ENCODE measurements around the gene VPS29. TPM values are rescaled to one million over a fixed set of nuclear protein-coding genes. Genes with fewer than 3 reads are reported as not detected.

VPS29 gene
- total and polyA plus RNA-seq, 9 of the 15 experiments (the other 6 are each of a cell fraction or from before 2014, with no cell fraction given), result 85.8 to 638 (median 272) TPM

DNA sequence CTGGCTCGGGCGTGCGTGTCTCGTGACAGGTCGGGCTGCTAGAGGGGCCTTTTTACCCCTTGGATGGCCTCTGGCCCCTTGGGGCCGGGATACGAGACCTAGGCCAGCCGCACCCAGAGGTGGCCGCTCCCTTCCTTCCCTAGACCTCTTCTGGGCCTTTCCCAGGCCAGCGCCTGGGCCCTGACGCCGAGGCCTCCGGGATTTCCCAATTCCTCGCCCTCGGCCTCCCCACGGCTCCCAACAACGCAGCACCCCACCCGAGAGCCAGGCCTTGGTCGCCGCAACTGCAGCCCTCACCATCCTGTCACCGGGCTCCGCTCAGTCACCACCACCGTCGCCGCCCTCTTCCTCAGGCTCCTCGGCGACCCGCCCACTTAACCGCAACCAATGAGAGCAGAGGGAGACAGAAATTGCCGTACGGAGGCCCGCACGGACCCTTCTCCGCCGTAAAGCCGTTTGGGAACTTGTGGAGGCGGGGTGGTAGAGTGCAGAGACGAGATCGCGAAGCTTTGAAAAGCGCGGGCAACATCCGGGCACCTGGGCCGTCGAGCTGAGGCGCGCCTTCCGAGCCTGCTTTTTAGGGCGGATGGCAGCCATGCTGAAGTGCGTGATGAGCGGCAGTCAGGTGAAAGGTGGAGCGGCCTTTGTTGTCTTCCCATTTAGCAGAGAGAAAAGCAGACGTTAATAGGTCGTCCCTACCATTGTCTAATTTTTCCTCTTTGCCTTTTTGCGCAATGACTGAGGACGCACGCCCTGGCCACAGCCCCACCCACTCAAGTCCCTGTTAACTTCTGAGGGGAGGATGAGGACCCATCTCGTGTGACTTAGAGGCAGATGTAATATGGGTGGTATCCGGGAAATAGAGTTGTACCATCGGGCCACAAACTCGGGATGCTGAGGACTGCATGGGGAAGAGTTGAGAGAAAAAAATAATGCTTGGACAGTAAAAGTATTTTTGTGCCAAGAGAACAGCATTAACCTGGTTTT, at the start of gene VPS29, which contains the start of gene RAD9B (continued):
- TF ChIP-seq CREM (IDR thresholded peaks at IDR 0.05; ENCODE audit: low read depth) (peak; percentile 78), ZEB2 (IDR thresholded peaks at IDR 0.05) (peak; percentile 39; the same call in 1 of the 2 replicates), HEY1 (CRISPR knock-in tag; IDR thresholded peaks at IDR 0.05; ENCODE audit: borderline replicate concordance) (no peak), NR4A1 (CRISPR knock-in tag; IDR thresholded peaks at IDR 0.05) (peak; percentile 92; the same call in 1 of the 2 replicates), NR4A1 (tag; IDR thresholded peaks at IDR 0.05) (peak; percentile 97), ZNF347 (CRISPR knock-in tag; IDR thresholded peaks at IDR 0.05; ENCODE audit: low read depth) (no peak), ESRRA (IDR thresholded peaks at IDR 0.05; ENCODE audit: borderline replicate concordance, low read depth) (peak; percentile 97), SMARCA4 (IDR thresholded peaks at IDR 0.05) (0 out of 2 replicates have a peak, but pooled peaks have one; percentile 21), EZH2 (IDR thresholded peaks at IDR 0.05; ENCODE audit: borderline replicate concordance, low read depth, low read length) (no peak), POLR2AphosphoS5 (IDR thresholded peaks at IDR 0.05; ENCODE audit: control insufficient read depth, insufficient read depth, low read depth, low read length) (peak; percentile 96), TRIM28 (IDR thresholded peaks at IDR 0.05) (no peak), ZNF589 (CRISPR knock-in tag; IDR thresholded peaks at IDR 0.05; ENCODE audit: low read depth) (peak; percentile 99), KAT8 (IDR thresholded peaks at IDR 0.05; ENCODE audit: low read depth) (no peak), CCNT2 (IDR thresholded peaks at IDR 0.05; ENCODE audit: borderline replicate concordance, extremely low read depth, insufficient read length, low read depth, low read length) (peak; percentile 6)
- TF ChIP-seq, protein P1, sequence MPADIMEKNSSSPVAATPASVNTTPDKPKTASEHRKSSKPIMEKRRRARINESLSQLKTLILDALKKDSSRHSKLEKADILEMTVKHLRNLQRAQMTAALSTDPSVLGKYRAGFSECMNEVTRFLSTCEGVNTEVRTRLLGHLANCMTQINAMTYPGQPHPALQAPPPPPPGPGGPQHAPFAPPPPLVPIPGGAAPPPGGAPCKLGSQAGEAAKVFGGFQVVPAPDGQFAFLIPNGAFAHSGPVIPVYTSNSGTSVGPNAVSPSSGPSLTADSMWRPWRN (IDR thresholded peaks at IDR 0.05; ENCODE audit: low read depth), result no peak
- TF ChIP-seq, protein P2, sequence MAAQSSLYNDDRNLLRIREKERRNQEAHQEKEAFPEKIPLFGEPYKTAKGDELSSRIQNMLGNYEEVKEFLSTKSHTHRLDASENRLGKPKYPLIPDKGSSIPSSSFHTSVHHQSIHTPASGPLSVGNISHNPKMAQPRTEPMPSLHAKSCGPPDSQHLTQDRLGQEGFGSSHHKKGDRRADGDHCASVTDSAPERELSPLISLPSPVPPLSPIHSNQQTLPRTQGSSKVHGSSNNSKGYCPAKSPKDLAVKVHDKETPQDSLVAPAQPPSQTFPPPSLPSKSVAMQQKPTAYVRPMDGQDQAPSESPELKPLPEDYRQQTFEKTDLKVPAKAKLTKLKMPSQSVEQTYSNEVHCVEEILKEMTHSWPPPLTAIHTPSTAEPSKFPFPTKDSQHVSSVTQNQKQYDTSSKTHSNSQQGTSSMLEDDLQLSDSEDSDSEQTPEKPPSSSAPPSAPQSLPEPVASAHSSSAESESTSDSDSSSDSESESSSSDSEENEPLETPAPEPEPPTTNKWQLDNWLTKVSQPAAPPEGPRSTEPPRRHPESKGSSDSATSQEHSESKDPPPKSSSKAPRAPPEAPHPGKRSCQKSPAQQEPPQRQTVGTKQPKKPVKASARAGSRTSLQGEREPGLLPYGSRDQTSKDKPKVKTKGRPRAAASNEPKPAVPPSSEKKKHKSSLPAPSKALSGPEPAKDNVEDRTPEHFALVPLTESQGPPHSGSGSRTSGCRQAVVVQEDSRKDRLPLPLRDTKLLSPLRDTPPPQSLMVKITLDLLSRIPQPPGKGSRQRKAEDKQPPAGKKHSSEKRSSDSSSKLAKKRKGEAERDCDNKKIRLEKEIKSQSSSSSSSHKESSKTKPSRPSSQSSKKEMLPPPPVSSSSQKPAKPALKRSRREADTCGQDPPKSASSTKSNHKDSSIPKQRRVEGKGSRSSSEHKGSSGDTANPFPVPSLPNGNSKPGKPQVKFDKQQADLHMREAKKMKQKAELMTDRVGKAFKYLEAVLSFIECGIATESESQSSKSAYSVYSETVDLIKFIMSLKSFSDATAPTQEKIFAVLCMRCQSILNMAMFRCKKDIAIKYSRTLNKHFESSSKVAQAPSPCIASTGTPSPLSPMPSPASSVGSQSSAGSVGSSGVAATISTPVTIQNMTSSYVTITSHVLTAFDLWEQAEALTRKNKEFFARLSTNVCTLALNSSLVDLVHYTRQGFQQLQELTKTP (IDR thresholded peaks at IDR 0.05; ENCODE audit: low read depth in 1 of 2, partially characterized antibody in 2 of 2), result peak; percentile 69 to 81
- TF ChIP-seq, protein P3, sequence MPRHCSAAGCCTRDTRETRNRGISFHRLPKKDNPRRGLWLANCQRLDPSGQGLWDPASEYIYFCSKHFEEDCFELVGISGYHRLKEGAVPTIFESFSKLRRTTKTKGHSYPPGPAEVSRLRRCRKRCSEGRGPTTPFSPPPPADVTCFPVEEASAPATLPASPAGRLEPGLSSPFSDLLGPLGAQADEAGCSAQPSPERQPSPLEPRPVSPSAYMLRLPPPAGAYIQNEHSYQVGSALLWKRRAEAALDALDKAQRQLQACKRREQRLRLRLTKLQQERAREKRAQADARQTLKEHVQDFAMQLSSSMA (CRISPR knock-in tag; IDR thresholded peaks at IDR 0.05), result no peak
- TF ChIP-seq, protein P4, sequence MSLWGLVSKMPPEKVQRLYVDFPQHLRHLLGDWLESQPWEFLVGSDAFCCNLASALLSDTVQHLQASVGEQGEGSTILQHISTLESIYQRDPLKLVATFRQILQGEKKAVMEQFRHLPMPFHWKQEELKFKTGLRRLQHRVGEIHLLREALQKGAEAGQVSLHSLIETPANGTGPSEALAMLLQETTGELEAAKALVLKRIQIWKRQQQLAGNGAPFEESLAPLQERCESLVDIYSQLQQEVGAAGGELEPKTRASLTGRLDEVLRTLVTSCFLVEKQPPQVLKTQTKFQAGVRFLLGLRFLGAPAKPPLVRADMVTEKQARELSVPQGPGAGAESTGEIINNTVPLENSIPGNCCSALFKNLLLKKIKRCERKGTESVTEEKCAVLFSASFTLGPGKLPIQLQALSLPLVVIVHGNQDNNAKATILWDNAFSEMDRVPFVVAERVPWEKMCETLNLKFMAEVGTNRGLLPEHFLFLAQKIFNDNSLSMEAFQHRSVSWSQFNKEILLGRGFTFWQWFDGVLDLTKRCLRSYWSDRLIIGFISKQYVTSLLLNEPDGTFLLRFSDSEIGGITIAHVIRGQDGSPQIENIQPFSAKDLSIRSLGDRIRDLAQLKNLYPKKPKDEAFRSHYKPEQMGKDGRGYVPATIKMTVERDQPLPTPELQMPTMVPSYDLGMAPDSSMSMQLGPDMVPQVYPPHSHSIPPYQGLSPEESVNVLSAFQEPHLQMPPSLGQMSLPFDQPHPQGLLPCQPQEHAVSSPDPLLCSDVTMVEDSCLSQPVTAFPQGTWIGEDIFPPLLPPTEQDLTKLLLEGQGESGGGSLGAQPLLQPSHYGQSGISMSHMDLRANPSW (CRISPR knock-in tag; IDR thresholded peaks at IDR 0.05), result 0 out of 2 replicates have a peak, but pooled peaks have one; percentile 72

All from K562 (cell line).